Spleen (tissue), 7 donors: Measurements from ENCODE around the gene KLF16.

ENCODE experiments used
- POLR2A ChIP-seq, 3 donors: fragments of 450-650 bp; IDR thresholded peaks; one replicate each; pipeline ENCODE4 v1.5.1; 2017; ENCODE audit warnings: antibody characterized with exemption in 3 of 3, mild to moderate bottlenecking in 1 of 3
- POLR2AphosphoS5 ChIP-seq, 3 donors: sonication (generic); formaldehyde crosslinking; IDR thresholded peaks; one replicate each; pipeline ENCODE4 v1.5.1; 2017; ENCODE audit warnings: antibody characterized with exemption in 3 of 3
- TF ChIP-seq, protein P1 (sequence below), 11 experiments: fragments of 200-600 bp in 7 of 11; fragments of 450-650 bp in 4 of 11; sonication (generic) in 4 of 11; IDR thresholded peaks in 8 of 11; conservative IDR thresholded peaks in 3 of 11; 1 replicate in 7 of 11; 2 replicates in 4 of 11; pipeline versions ENCODE4 v1.4.0 to v1.8.0; 2016 to 2021; ENCODE audit warnings: antibody characterized with exemption in 11 of 11, inconsistent platforms in 4 of 11, mild to moderate bottlenecking in 1 of 11
- donor health status: DM: no; HTN: no; CAD: no; lungs with moderate emphysema.
- donor health status: DM: no; HTN: no; CAD: no.
- donor health status: DM: no; HTN: no; CAD: no.

GRCh38 chr19:1855040-1855827 is 8.1 kb downstream of the KLF16 start:
- TF ChIP-seq, protein P1, sequence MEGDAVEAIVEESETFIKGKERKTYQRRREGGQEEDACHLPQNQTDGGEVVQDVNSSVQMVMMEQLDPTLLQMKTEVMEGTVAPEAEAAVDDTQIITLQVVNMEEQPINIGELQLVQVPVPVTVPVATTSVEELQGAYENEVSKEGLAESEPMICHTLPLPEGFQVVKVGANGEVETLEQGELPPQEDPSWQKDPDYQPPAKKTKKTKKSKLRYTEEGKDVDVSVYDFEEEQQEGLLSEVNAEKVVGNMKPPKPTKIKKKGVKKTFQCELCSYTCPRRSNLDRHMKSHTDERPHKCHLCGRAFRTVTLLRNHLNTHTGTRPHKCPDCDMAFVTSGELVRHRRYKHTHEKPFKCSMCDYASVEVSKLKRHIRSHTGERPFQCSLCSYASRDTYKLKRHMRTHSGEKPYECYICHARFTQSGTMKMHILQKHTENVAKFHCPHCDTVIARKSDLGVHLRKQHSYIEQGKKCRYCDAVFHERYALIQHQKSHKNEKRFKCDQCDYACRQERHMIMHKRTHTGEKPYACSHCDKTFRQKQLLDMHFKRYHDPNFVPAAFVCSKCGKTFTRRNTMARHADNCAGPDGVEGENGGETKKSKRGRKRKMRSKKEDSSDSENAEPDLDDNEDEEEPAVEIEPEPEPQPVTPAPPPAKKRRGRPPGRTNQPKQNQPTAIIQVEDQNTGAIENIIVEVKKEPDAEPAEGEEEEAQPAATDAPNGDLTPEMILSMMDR (IDR thresholded peaks at IDR 0.05 in 8 of 11, conservative IDR thresholded peaks at IDR 0.05 in 3 of 11), result peak in 6 of 11 experiments; percentile 8 to 52 (median 21)
- peak; percentile 92 to 97 (median 97) for TF ChIP-seq POLR2AphosphoS5 (IDR thresholded peaks at IDR 0.05)
- TF ChIP-seq POLR2A (IDR thresholded peaks at IDR 0.05), result peak in 2 of 3 donors; percentile 20 to 27
